MM.1S (cell line): ENCODE data around the gene CELF5.

Source experiments
- DNase-seq: peaks from one replicate; pipeline ENCODE4 v3.0.0-alpha.2; 2015
- H2AFZ ChIP-seq: fragments of 300-600 bp; sonication (generic); 2 replicates; pipeline ENCODE4 v1.6.0; 2016; ENCODE audit warnings: antibody characterized with exemption, low read length
- H3F3A ChIP-seq: fragments of 300-600 bp; sonication (generic); 2 replicates; pipeline ENCODE4 v1.6.1; 2016; ENCODE audit warnings: mild to moderate bottlenecking, antibody characterized with exemption, low read length, moderate library complexity, mixed read lengths; ENCODE audit not compliant: insufficient read depth
- H3K27ac ChIP-seq: fragments of 300-600 bp; sonication (generic); 2 replicates; pipeline ENCODE4 v1.5.1; 2016; ENCODE audit warnings: mild to moderate bottlenecking, low read length
- H3K27me3 ChIP-seq: fragments of 300-600 bp; sonication (generic); replicated peaks from 2 replicates; pipeline ENCODE4 v1.6.0; 2016; ENCODE audit warnings: low read length; ENCODE audit not compliant: insufficient read depth
- H3K36me3 ChIP-seq: fragments of 300-600 bp; sonication (generic); replicated peaks from 2 replicates; pipeline ENCODE4 v1.6.1; 2016; ENCODE audit warnings: mild to moderate bottlenecking, low read length, mixed read lengths; ENCODE audit not compliant: insufficient read depth
- H3K4me1 ChIP-seq: fragments of 300-600 bp; sonication (generic); 2 replicates; pipeline ENCODE4 v1.6.1; 2016; ENCODE audit warnings: low read length, mixed read lengths
- H3K4me2 ChIP-seq: fragments of 300-600 bp; sonication (generic); 2 replicates; pipeline ENCODE4 v1.6.0; 2016; ENCODE audit warnings: low read depth, low read length
- H3K4me3 ChIP-seq: fragments of 300-600 bp; sonication (generic); 2 replicates; pipeline ENCODE4 v1.5.1; 2016; ENCODE audit warnings: low read length, mixed read lengths
- H3K79me2 ChIP-seq: fragments of 300-600 bp; sonication (generic); 2 replicates; pipeline ENCODE4 v1.6.1; 2016; ENCODE audit warnings: mixed run types, low read length, mixed read lengths
- H3K9ac ChIP-seq: fragments of 300-600 bp; sonication (generic); 2 replicates; pipeline ENCODE4 v1.6.1; 2016; ENCODE audit warnings: low read length, mixed read lengths
- H3K9me2 ChIP-seq: fragments of 300-600 bp; sonication (generic); replicated peaks from 2 replicates; pipeline ENCODE4 v1.6.1; 2016; ENCODE audit warnings: mild to moderate bottlenecking, low read length, mixed read lengths; ENCODE audit not compliant: insufficient read depth
- H3K9me3 ChIP-seq: fragments of 300-600 bp; sonication (generic); replicated peaks from 2 replicates; pipeline ENCODE4 v1.6.1; 2016; ENCODE audit warnings: mild to moderate bottlenecking, low read length, mixed read lengths; ENCODE audit not compliant: insufficient read depth
- H4K20me1 ChIP-seq: fragments of 300-600 bp; sonication (generic); 2 replicates; pipeline ENCODE4 v1.6.1; 2016; ENCODE audit warnings: mild to moderate bottlenecking, low read length, moderate library complexity, mixed read lengths; ENCODE audit not compliant: insufficient read depth
- EZH2 ChIP-seq: fragments of 300-600 bp; sonication (generic); optimal IDR thresholded peaks from 2 replicates; pipeline ENCODE3; 2017; ENCODE audit warnings: low read depth, mild to moderate bottlenecking, antibody characterized with exemption, low read length, mixed read lengths
- EZH2phosphoT487 ChIP-seq: fragments of 300-600 bp; sonication (generic); IDR thresholded peaks from 2 replicates; pipeline ENCODE4 v1.6.1; 2018; ENCODE audit warnings: antibody characterized with exemption, low read length
- TF ChIP-seq, protein P1 (sequence below): fragments of 300-600 bp; sonication (generic); IDR thresholded peaks from 2 replicates; pipeline ENCODE4 v1.5.1; 2016; ENCODE audit warnings: antibody characterized with exemption, low read length, mixed read lengths

CELF5 gene

DNA sequence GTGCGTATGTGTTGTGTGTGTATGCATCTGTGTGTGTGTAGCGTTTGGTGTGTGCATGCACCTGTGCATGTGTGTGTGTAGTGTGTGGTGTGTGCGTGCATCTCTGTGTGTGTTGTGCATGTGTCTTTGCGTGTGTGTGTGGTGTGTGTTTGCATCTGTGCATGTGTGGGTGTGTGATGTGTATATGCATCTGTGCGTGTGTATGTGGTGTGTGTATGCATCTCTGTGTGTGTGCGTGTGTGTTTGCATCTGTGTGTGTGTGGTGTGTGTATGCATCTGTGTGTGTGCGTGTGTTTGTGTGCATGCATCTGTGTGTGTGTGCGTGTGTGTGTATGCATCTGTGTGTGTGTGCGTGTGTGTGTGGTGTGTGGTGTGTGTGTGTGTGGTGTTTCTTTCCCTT is 20.6 kb downstream of the CELF5 start:
- Histone ChIP-seq H3F3A (no peaks in the 10 kb centered on the region), H3K9me3 (no peaks in the 10 kb centered on the region)

DNA sequence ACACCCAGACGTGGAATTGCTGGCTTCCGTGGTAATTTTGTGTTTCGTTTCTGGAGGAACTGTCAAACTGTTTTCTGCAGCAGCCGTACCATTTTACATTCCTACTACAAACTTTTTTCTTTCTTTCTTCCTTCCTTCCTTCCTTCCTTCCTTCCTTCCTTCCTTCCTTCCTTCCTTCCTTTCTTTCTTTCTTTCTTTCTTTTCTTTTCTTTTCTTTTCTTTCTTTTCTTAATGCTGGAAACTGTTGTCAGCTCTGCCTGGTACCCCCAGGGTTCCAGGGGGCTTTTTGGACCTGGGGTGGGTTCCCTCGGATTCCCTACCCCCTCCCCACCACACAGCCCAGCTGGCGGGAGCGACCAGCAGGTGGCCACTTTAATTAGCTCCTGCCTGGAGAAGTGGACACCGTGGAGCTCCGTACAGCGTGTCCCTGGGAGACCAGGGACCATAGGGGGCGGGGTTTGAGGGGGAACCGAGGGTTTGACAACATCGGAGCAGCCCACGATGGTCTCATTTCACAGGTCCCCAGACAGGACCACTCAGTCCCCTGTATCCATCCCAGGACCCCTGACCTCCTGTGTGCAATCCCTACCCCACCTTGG is 24.4 kb downstream of the CELF5 start:
- Histone ChIP-seq H3F3A (no peaks in the 10 kb centered on the region), H3K9ac (no peak overlapping the region), H3K79me2 (no peaks in the 10 kb centered on the region), H3K9me3 (no peaks in the 10 kb centered on the region), H3K4me3 (no peak overlapping the region), H3K4me1 (no peaks in the 10 kb centered on the region), H4K20me1 (no peaks in the 10 kb centered on the region), H2AFZ (no peak overlapping the region), H3K27ac (no peak overlapping the region), H3K4me2 (no peak overlapping the region), H3K36me3 (no peaks in the 10 kb centered on the region), H3K9me2 (no peaks in the 10 kb centered on the region), H3K27me3 (peaks cover 73% of the 10 kb centered on the region)
- DNase-seq: no peak
- TF ChIP-seq EZH2 (no peak), EZH2phosphoT487 (no peak)
- TF ChIP-seq, protein P1, sequence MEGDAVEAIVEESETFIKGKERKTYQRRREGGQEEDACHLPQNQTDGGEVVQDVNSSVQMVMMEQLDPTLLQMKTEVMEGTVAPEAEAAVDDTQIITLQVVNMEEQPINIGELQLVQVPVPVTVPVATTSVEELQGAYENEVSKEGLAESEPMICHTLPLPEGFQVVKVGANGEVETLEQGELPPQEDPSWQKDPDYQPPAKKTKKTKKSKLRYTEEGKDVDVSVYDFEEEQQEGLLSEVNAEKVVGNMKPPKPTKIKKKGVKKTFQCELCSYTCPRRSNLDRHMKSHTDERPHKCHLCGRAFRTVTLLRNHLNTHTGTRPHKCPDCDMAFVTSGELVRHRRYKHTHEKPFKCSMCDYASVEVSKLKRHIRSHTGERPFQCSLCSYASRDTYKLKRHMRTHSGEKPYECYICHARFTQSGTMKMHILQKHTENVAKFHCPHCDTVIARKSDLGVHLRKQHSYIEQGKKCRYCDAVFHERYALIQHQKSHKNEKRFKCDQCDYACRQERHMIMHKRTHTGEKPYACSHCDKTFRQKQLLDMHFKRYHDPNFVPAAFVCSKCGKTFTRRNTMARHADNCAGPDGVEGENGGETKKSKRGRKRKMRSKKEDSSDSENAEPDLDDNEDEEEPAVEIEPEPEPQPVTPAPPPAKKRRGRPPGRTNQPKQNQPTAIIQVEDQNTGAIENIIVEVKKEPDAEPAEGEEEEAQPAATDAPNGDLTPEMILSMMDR: no peak

More for the DNA sequence above, 20.6 kb downstream of the CELF5 start:
- Histone ChIP-seq H3K4me3 (no peak overlapping the region), H2AFZ (no peak overlapping the region), H3K27ac (no peak overlapping the region), H3K9ac (no peak overlapping the region), H3K27me3 (peaks cover 75% of the 10 kb centered on the region), H3K4me1 (no peaks in the 10 kb centered on the region), H3K36me3 (no peaks in the 10 kb centered on the region), H4K20me1 (no peaks in the 10 kb centered on the region), H3K4me2 (no peak overlapping the region), H3K9me2 (no peaks in the 10 kb centered on the region), H3K79me2 (no peaks in the 10 kb centered on the region)
- TF ChIP-seq, protein P1: no peak
- no peak for TF ChIP-seq EZH2phosphoT487
- no peak for TF ChIP-seq EZH2
- DNase-seq: no peak

DNA sequence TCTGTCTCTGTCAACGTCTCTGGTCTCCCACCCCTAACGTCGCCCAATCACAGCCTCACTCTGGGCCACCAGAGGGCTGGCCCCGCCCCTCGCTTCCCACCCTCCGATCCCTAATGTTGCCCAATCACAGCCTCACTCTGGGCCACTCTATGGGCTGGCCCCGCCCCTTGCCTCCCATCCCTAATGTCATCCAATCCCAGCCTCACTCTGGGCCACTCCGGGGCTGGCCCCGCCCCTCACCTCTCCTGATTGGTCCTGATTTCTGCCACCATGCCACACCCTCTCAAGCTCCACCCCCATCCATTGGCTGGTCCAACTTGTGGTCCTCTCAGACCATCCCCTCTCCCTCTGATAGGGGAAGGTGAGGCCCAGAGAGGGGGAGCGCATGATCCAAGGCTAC is 24.9 kb downstream of the CELF5 start:
- Histone ChIP-seq H3K9me2 (no peaks in the 10 kb centered on the region), H3K9me3 (no peaks in the 10 kb centered on the region), H3K4me1 (no peaks in the 10 kb centered on the region), H3K4me3 (no peak overlapping the region), H4K20me1 (no peaks in the 10 kb centered on the region), H3K9ac (no peak overlapping the region), H3K27ac (no peak overlapping the region), H3K36me3 (no peaks in the 10 kb centered on the region), H3K79me2 (no peaks in the 10 kb centered on the region), H2AFZ (no peak overlapping the region), H3K27me3 (peaks cover 73% of the 10 kb centered on the region), H3F3A (no peaks in the 10 kb centered on the region), H3K4me2 (no peak overlapping the region)
- DNase-seq: no peak
- TF ChIP-seq, protein P1: no peak
- TF ChIP-seq EZH2: no peak
